Spinal cord (tissue), 10 donors: Measurements from ENCODE around the gene DAPL1. TPM values are rescaled to one million over a fixed set of nuclear protein-coding genes. Genes with fewer than 3 reads are reported as not detected.
A peak's percentile ranks its signal among the peaks of the same experiment; 100 is the strongest.

Source experiments
- DNase-seq, 6 donors: peaks; one replicate each; pipeline versions ENCODE4 v3.0.0 to v3.0.0-alpha.2; 2013 to 2015; ENCODE audit warnings: low spot score in 6 of 6, low read depth in 4 of 6
- H3K27ac ChIP-seq: one replicate; pipeline ENCODE4 v1.5.1; 2013; ENCODE audit warnings: low read depth, low read length, control low read depth
- H3K27me3 ChIP-seq: one replicate; pipeline ENCODE4 v1.6.1; 2013; ENCODE audit warnings: low read length; ENCODE audit not compliant: control insufficient read depth, insufficient read depth
- H3K36me3 ChIP-seq: one replicate; pipeline ENCODE4 v1.6.1; 2013; ENCODE audit warnings: low read length; ENCODE audit not compliant: control insufficient read depth, insufficient read depth
- H3K4me1 ChIP-seq: one replicate; pipeline ENCODE4 v1.6.1; 2013; ENCODE audit warnings: low read length; ENCODE audit not compliant: control insufficient read depth, insufficient read depth
- H3K4me3 ChIP-seq: one replicate; pipeline ENCODE4 v1.5.1; 2013; ENCODE audit warnings: low read depth, low read length, control low read depth
- H3K9me3 ChIP-seq: one replicate; pipeline ENCODE4 v1.6.1; 2013; ENCODE audit warnings: low read length; ENCODE audit not compliant: control insufficient read depth, insufficient read depth
- WGBS: methylation state at CpG from one replicate; pipeline ENCODE4 v1.1.5; 2013; ENCODE audit warnings: missing lambda C conversion rate; ENCODE audit not compliant: insufficient coverage; 5-methylcytosine and 5-hydroxymethylcytosine counted together
- polyA plus RNA-seq, 2 donors: library from polyadenylated mRNA; unstranded; fragments of 120-200 nt; gene quantifications; one replicate each; pipeline ENCODE4 v1.2.1, GENCODE V29; 2013; ENCODE audit not compliant: insufficient read length in 2 of 2
- total RNA-seq, 2 donors: library from RNA; depleted of rRNA in 1 of 2; stranded (reverse); fragments of 120-200 nt in 1 of 2; fragments of >200 nt in 1 of 2; gene quantifications; one replicate each; pipeline versions ENCODE4 v1.2.3 to v1.2.4, GENCODE V29; 2013 to 2014
- donor health status: healthy.

Gene DAPL1
- total and polyA plus RNA-seq, 4 donors: 0.89 to 1.8 (median 1.1) TPM; not detected in 1

DNA sequence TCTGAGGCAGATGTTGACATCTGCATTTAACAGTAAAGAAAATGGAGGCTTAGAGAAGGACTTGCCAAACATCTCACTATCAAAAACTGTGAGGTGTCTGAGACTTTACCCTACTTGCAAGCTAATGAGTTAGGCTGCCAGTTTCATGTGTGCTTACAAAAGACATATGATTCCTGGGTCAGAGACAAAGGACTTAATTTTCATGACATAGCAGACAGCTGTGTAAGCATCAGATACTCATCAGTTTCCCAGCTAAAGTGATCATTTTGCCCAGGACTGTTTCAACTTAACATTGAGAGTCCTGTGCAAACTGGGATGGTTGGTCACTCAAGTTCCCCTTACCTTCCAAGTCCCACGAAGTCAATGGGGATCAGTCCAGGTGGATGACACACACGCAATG lies 18.9 kb upstream of the DAPL1 start:
- no peak for DNase-seq
- no peak overlapping the region for H3K27ac ChIP-seq
- no peaks in the 10 kb centered on the region for H3K36me3 ChIP-seq
- H3K4me1 ChIP-seq: peaks cover 13% of the 10 kb centered on the region
- H3K27me3 ChIP-seq: no peaks in the 10 kb centered on the region
- H3K9me3 ChIP-seq: no peaks in the 10 kb centered on the region
- no peak overlapping the region for H3K4me3 ChIP-seq
- 95% methylated on average over 2 of the region's 2 CpGs for WGBS

DNA sequence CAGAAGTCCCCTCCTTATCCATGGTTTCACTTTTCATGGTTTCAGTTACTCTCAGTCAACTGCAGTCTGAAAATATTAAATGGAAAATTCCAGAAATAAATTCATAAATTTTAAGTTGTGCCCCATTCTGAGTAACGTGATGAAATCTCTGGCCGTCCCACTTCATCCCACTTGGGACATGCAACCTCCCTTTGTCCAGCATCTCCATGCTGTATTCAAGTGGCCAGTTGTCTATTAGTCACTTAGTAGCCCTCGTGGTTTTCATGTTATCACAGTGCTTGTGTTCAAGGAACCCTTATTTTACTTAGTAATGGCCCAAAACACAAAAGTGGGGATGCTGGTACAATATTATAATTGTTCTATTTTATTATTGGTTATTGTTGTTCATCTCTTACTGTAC lies 18.0 kb upstream of the DAPL1 start:
- no peaks in the 10 kb centered on the region for H3K9me3 ChIP-seq
- H3K27ac ChIP-seq: no peak overlapping the region
- no peaks in the 10 kb centered on the region for H3K27me3 ChIP-seq
- H3K36me3 ChIP-seq: no peaks in the 10 kb centered on the region
- WGBS: 100% methylated on average over 2 of the region's 3 CpGs
- H3K4me1 ChIP-seq: peaks cover 13% of the 10 kb centered on the region
- H3K4me3 ChIP-seq: no peak overlapping the region
- no peak for DNase-seq

DNA sequence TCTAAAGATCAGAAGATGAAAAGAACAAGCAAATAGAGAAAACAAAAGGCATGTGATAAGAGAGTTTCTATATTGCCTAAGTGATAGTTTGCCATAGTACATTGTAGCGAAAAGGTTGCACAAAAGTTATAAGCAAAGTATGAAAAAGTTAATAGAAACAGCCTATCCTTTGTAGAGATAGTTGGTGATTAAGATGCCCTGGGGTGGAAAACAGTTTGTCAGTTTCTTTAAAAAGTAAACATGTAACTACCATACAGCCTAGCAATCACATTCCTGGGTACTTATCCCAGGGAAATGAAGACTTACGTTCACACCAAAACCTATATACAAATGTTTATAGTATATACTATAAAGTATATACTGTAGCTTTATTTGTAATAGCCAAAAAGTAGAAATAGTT lies 16.9 kb upstream of the DAPL1 start:
- no peak for DNase-seq
- no peak overlapping the region for H3K4me3 ChIP-seq
- no peak overlapping the region for H3K27ac ChIP-seq
- no peaks in the 10 kb centered on the region for H3K27me3 ChIP-seq
- no peaks in the 10 kb centered on the region for H3K36me3 ChIP-seq
- no CpG with 5 or more reads among the region's 2 CpGs for WGBS
- H3K9me3 ChIP-seq: no peaks in the 10 kb centered on the region
- H3K4me1 ChIP-seq: peaks cover 6% of the 10 kb centered on the region

DNA sequence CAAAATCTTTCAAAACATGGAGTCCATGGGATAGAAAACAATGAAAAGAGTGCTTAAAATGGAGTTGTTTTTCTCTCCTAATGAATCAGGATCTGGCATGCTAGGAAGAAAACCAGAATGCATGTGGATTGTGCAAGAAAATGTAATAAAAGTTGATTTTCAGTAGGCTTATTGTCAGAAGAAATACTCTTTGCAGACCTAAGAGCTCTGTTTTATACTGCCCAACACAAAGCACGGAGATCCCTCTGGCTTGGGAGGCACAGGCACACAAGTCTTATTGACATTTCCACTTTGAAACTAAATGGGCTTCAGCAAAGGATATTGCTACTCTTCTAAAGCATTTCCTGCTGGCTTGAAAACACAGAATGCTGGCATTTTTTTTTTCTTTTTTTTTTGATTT lies 15.5 kb upstream of the DAPL1 start:
- H3K27ac ChIP-seq: no peak overlapping the region
- H3K4me3 ChIP-seq: no peak overlapping the region
- whole genome bisulfite sequencing: 33% methylated on average over 1 of the region's 1 CpG
- no peak for DNase-seq
- H3K36me3 ChIP-seq: no peaks in the 10 kb centered on the region
- H3K27me3 ChIP-seq: no peaks in the 10 kb centered on the region
- no peaks in the 10 kb centered on the region for H3K4me1 ChIP-seq
- H3K9me3 ChIP-seq: no peaks in the 10 kb centered on the region

DNA sequence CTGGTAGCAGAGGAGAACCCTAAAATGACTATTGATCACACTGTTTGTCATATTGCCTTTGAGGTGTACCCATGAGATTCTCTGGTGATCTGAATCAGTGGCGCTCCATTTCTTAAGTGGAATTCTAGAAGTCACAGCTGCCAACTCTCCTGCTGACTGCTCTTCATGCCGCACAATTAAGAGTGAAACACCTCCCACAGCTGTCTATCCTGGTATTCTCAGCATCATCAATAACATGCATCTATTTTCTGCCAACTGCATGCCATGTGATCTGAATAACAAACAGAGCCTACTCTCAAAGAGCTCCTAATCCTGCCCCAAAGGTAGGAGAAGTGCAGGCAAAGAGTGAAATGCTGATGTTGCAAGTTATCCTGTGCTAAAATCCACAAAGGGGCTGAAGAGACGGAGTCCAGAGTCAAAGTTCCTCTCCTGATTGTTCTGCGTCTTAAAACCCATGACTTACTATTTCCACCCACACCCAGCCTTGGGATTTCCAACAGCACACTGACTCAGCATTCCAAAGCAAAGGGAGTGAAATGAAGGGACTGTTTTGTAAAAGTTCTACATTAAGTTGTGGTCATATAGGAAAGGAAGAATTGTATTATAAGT lies 13.7 kb upstream of the DAPL1 start:
- Histone ChIP-seq H3K36me3 (no peaks in the 10 kb centered on the region), H3K27me3 (no peaks in the 10 kb centered on the region), H3K4me1 (no peaks in the 10 kb centered on the region), H3K4me3 (no peak overlapping the region), H3K9me3 (no peaks in the 10 kb centered on the region), H3K27ac (peak overlapping the region; percentile 29)
- DNase-seq: no peak
- 80% methylated on average over 1 of the region's 4 CpGs for WGBS

DNA sequence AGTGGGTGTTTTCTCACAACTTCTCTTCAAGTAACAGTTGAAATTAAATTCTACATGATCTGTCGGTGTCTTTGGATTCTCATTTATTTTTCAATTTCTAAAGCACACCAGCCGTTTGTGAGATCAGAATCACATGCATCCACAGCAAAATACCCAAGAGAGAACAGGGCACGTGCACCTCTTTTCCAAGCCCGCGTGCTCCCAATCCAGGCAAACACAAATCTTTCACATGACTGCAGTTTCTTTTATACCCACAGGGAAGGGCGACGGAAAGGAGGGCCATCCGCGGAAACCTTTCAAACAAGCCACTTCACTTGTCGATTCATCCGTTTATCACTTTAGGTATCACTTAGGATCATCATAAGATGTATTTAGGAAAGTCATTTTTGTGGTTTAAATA lies 13.0 kb upstream of the DAPL1 start:
- Histone ChIP-seq H3K36me3 (no peaks in the 10 kb centered on the region), H3K9me3 (no peaks in the 10 kb centered on the region), H3K27ac (no peak overlapping the region), H3K27me3 (no peaks in the 10 kb centered on the region), H3K4me3 (no peak overlapping the region), H3K4me1 (no peaks in the 10 kb centered on the region)
- WGBS: 47% methylated on average over 6 of the region's 11 CpGs
- DNase-seq: no peak

DNA sequence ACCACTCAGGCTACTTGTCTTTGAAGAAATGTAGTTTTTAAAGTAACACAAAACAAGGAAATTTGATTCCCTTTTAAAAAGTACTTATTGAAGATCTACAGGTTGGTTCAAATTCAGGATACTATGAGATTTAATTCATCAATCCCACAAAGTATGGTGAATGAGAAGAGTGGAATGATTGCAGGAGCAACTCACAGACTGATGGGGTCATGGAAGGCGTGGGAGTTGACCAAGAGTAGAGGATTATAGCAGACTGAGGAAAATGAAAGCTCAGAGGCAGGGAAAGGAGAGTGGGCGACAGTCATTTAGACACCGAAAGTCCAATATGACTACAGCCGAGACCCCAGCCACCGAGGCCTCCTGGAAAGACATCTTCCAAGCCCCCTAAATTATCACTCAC lies 12.5 kb upstream of the DAPL1 start:
- 67% methylated on average over 3 of the region's 5 CpGs for WGBS
- no peak for DNase-seq
- Histone ChIP-seq H3K9me3 (no peaks in the 10 kb centered on the region), H3K4me1 (no peaks in the 10 kb centered on the region), H3K27me3 (no peaks in the 10 kb centered on the region), H3K36me3 (no peaks in the 10 kb centered on the region), H3K4me3 (no peak overlapping the region), H3K27ac (no peak overlapping the region)

DNA sequence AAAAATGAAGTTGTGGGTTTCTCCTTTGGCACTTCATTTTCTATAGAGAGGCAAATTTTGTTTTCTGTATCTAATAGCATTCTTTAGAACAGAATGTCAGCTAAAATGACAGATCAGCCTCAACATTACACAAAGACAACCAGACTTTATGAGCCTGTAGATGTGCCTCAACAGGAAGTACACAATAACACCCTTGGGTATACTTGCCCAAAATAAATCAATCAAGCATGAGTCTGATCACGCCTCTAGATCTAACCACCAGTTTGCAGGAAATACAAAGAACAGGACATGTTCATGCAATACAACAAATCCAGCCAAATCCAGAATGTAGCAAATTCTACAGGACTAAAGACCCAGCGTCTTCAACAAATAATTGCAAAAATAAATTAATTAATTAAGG lies 11.2 kb upstream of the DAPL1 start:
- DNase-seq: no peak
- WGBS: 71% methylated on average over 1 of the region's 2 CpGs
- Histone ChIP-seq H3K4me1 (no peaks in the 10 kb centered on the region), H3K36me3 (no peaks in the 10 kb centered on the region), H3K27me3 (no peaks in the 10 kb centered on the region), H3K27ac (no peak overlapping the region), H3K4me3 (no peak overlapping the region), H3K9me3 (no peaks in the 10 kb centered on the region)

DNA sequence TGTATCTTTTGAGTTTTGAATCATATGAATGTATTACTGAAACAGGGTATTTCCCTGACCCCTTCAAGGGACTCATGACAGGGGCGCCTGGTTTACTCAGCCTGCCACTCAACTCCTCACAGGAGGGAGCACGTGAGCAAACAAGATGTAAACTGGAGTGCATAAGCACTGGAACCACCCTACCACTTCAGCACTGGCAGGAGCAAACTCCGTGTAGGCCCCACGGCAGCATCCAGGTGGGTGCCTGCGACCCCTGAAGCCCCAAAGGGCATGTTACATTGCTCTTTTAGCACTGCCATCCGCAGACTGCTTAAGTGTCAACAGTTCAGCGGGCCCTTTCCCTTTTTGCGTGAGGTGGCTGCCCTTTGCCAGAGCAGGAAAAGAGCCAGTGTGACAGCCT lies 8.2 kb upstream of the DAPL1 start:
- Histone ChIP-seq H3K36me3 (no peaks in the 10 kb centered on the region), H3K27me3 (no peaks in the 10 kb centered on the region), H3K9me3 (no peaks in the 10 kb centered on the region), H3K27ac (no peak overlapping the region), H3K4me3 (no peak overlapping the region), H3K4me1 (no peaks in the 10 kb centered on the region)
- no peak for DNase-seq
- WGBS: 89% methylated on average over 7 of the region's 8 CpGs

DNA sequence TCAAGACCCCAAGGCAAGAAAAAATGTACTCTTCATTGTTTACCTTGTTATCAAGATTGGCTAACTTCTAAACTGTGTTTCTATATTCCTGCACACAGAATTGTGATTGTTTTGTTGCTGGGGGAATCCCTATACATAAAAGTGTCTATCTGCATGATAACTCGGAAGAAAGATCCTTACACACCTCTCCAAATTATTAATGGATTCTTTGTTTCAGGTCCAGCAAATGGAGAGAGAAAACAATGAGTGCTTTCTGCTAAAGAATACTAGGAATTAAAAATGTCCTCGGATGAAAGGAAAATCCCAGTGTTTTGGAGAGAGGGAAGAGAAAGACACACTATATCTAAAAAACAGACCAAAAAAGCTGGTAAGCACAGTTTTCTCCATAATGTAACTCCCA lies 6.2 kb upstream of the DAPL1 start:
- H3K4me3 ChIP-seq: no peak overlapping the region
- WGBS: no CpG with 5 or more reads among the region's 2 CpGs
- no peak for DNase-seq
- no peak overlapping the region for H3K27ac ChIP-seq
- no peaks in the 10 kb centered on the region for H3K27me3 ChIP-seq
- no peaks in the 10 kb centered on the region for H3K36me3 ChIP-seq
- no peaks in the 10 kb centered on the region for H3K4me1 ChIP-seq
- no peaks in the 10 kb centered on the region for H3K9me3 ChIP-seq
